Fibroblast of lung (primary cell): ENCODE measurements around the gene ATRN.

Source experiments
- EZH2 ChIP-seq: IDR thresholded peaks from 2 replicates; pipeline ENCODE4 v1.5.1; 2012; ENCODE audit warnings: low read length, control low read depth, mild to moderate bottlenecking; ENCODE audit errors: missing control alignments
- TF ChIP-seq, protein P1 (sequence below), 2 donors: IDR thresholded peaks in 1 of 2; conservative IDR thresholded peaks in 1 of 2; 1 replicate in 1 of 2; 2 replicates in 1 of 2; pipeline ENCODE4 v1.5.1; 2011 to 2012; ENCODE audit warnings: low read length in 2 of 2, control low read depth in 1 of 2, inconsistent platforms in 1 of 2, low read depth in 1 of 2, mild to moderate bottlenecking in 1 of 2

DNA sequence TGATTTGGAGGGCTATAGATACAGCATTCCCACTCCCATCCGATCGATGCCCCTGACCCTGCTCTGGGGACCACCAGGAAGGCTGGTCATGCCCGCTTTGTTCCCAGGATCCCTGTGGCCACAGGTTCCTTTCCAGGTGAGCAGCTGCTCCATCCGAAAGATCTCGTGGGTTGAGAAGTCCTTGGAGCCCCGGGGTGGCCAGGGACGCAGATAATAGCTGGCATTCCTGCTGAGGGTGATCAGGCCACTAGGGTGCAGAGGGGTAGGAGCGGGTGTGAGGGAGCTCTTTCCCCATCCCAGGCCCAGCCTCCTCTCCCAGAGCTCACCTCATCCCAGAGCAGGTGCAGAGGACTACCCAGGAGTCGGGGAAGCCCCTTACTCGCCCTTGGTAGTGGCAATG lies 203.6 kb downstream of the ATRN start:
- TF ChIP-seq, protein P1, sequence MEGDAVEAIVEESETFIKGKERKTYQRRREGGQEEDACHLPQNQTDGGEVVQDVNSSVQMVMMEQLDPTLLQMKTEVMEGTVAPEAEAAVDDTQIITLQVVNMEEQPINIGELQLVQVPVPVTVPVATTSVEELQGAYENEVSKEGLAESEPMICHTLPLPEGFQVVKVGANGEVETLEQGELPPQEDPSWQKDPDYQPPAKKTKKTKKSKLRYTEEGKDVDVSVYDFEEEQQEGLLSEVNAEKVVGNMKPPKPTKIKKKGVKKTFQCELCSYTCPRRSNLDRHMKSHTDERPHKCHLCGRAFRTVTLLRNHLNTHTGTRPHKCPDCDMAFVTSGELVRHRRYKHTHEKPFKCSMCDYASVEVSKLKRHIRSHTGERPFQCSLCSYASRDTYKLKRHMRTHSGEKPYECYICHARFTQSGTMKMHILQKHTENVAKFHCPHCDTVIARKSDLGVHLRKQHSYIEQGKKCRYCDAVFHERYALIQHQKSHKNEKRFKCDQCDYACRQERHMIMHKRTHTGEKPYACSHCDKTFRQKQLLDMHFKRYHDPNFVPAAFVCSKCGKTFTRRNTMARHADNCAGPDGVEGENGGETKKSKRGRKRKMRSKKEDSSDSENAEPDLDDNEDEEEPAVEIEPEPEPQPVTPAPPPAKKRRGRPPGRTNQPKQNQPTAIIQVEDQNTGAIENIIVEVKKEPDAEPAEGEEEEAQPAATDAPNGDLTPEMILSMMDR (conservative IDR thresholded peaks at IDR 0.05 in 1 of 2, IDR thresholded peaks at IDR 0.05 in 1 of 2; ENCODE audit: low read depth in 1 of 2, low read length in 2 of 2) = no peak
- no peak for TF ChIP-seq EZH2
